Measurements from ENCODE around the gene CTNNBL1.

Gene CTNNBL1

DNA sequence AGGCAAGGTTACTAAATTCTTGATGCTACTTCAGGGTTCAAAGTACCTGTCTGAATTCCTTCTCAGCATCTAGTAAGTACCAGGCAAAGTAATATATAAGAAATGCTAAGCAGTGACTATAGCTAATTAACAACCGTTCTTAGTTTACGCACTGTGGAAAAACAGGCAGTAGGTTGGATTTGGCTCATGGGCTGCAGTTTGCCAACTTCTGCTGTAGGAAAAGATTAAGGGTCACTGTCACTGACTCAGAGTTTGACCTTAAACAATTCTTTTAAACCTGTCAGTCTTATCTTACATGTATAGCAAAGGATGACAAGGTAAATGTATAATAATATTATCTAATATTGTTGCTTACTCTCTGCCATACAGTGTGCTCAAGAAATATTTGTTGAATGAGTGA, 42.3 kb downstream of the CTNNBL1 start:
- TF ChIP-seq, protein P1, sequence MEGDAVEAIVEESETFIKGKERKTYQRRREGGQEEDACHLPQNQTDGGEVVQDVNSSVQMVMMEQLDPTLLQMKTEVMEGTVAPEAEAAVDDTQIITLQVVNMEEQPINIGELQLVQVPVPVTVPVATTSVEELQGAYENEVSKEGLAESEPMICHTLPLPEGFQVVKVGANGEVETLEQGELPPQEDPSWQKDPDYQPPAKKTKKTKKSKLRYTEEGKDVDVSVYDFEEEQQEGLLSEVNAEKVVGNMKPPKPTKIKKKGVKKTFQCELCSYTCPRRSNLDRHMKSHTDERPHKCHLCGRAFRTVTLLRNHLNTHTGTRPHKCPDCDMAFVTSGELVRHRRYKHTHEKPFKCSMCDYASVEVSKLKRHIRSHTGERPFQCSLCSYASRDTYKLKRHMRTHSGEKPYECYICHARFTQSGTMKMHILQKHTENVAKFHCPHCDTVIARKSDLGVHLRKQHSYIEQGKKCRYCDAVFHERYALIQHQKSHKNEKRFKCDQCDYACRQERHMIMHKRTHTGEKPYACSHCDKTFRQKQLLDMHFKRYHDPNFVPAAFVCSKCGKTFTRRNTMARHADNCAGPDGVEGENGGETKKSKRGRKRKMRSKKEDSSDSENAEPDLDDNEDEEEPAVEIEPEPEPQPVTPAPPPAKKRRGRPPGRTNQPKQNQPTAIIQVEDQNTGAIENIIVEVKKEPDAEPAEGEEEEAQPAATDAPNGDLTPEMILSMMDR (conservative IDR thresholded peaks at IDR 0.05; ENCODE audit: low read depth, low read length) = no peak
- no peak overlapping the region for H3K9ac ChIP-seq
- H3K4me3 ChIP-seq (IDR thresholded peaks at IDR 0.05; ENCODE audit: insufficient read depth, low read depth, low read length) = no peak overlapping the region
- H3K27me3 ChIP-seq (ENCODE audit: insufficient read depth, low read depth) = no peaks in the 10 kb centered on the region
- no peaks in the 10 kb centered on the region for H3K79me2 ChIP-seq (ENCODE audit: insufficient read depth, low read depth)
- no peaks in the 10 kb centered on the region for H3K4me1 ChIP-seq (ENCODE audit: low read depth, poor library complexity, severe bottlenecking)
- no peaks in the 10 kb centered on the region for H3K36me3 ChIP-seq (ENCODE audit: insufficient read depth)
- H4K20me1 ChIP-seq (ENCODE audit: insufficient read depth) = no peaks in the 10 kb centered on the region
- H3K27ac ChIP-seq = no peak overlapping the region
- no peak overlapping the region for H3K4me2 ChIP-seq
- no peak overlapping the region for H2AFZ ChIP-seq (ENCODE audit: low read depth)

DNA sequence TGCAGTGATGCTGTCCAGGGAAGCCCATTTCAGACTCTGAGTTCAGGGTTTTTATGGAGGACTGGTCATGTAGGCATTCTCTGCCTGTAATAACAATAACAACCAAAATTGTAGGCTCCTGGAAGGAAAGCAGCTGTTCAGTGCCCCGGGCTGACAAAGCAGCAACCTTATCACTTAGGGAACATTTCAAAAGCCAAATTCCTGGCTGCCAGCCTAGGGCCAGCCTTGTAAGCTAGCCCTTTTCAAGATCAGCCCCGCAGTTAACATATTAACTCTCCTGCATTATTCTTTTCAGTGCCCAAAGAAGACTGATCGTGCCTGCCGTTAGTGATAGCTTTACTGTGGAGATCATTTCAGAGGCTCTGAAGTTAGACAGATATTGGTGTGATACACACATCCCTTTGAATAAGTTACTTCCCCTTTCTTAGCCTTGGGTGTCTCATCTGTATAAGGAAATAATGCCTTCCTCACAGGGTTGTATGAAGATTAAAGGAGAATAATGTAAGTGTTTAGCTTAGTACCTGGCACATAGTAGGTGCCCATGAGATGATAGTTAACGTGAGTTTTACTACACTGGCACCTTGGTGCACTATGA, 44.1 kb downstream of the CTNNBL1 start:
- no peak overlapping the region for H3K4me2 ChIP-seq
- H3K36me3 ChIP-seq (ENCODE audit: insufficient read depth) = no peaks in the 10 kb centered on the region
- H3K4me1 ChIP-seq (ENCODE audit: low read depth, poor library complexity, severe bottlenecking) = no peaks in the 10 kb centered on the region
- no peak overlapping the region for H3K9ac ChIP-seq
- TF ChIP-seq, protein P1 (conservative IDR thresholded peaks at IDR 0.05; ENCODE audit: low read depth, low read length) = no peak
- H4K20me1 ChIP-seq (ENCODE audit: insufficient read depth) = no peaks in the 10 kb centered on the region
- H3K4me3 ChIP-seq (IDR thresholded peaks at IDR 0.05; ENCODE audit: insufficient read depth, low read depth, low read length) = no peak overlapping the region
- H2AFZ ChIP-seq (ENCODE audit: low read depth) = no peak overlapping the region
- no peaks in the 10 kb centered on the region for H3K27me3 ChIP-seq (ENCODE audit: insufficient read depth, low read depth)
- H3K27ac ChIP-seq = no peak overlapping the region
- H3K79me2 ChIP-seq (ENCODE audit: insufficient read depth, low read depth) = no peaks in the 10 kb centered on the region

DNA sequence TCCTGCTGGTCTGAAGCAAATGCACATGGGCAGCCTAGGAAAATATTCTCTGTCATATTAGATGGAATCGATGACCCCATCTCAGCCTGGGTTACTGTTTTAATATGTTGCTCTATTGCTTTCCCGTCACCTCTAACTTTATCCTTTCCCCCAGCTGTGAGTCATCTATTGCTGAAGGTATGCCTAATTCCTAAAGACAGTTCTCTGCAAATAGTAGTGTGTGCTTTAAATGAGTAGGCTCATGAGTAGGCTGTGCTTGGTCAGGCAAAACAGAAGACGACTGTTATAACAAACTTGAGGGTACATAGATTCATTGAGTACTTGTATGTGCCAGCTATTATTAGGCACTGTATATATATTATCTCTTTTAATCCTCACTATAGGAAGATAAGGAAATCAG, 47.2 kb downstream of the CTNNBL1 start:
- H3K9ac ChIP-seq = no peak overlapping the region
- no peak overlapping the region for H3K4me2 ChIP-seq
- no peaks in the 10 kb centered on the region for H3K36me3 ChIP-seq (ENCODE audit: insufficient read depth)

DNA sequence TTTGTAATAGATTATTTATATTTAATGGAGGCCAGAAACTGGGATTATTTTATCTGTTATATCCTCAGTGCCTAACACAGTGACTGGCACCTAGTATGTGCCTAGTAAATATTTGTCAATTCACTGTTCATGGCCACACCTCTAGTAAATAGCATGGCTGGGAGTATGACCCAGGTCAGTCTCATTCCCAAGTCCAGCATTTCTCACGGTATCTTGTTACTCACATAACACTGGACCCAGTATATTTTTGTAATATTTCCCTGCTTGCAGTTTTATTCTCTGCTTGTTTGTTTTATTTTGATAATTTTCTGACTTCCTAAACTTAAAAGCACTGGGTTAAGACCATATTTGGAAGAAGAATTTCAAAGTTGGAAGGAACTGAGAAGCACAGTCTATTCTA, 47.7 kb downstream of the CTNNBL1 start:
- no peaks in the 10 kb centered on the region for H3K4me1 ChIP-seq (ENCODE audit: low read depth, poor library complexity, severe bottlenecking)
- H3K4me2 ChIP-seq = no peak overlapping the region
- no peaks in the 10 kb centered on the region for H3K79me2 ChIP-seq (ENCODE audit: insufficient read depth, low read depth)
- no peaks in the 10 kb centered on the region for H3K27me3 ChIP-seq (ENCODE audit: insufficient read depth, low read depth)
- no peak overlapping the region for H3K9ac ChIP-seq
- no peak overlapping the region for H3K27ac ChIP-seq
- H3K4me3 ChIP-seq (IDR thresholded peaks at IDR 0.05; ENCODE audit: insufficient read depth, low read depth, low read length) = no peak overlapping the region
- H2AFZ ChIP-seq (ENCODE audit: low read depth) = no peak overlapping the region
- no peaks in the 10 kb centered on the region for H4K20me1 ChIP-seq (ENCODE audit: insufficient read depth)
- TF ChIP-seq, protein P1 (conservative IDR thresholded peaks at IDR 0.05; ENCODE audit: low read depth, low read length) = no peak
- H3K36me3 ChIP-seq (ENCODE audit: insufficient read depth) = no peaks in the 10 kb centered on the region

More for the DNA sequence above, 47.2 kb downstream of the CTNNBL1 start:
- H3K27me3 ChIP-seq (ENCODE audit: insufficient read depth, low read depth) = no peaks in the 10 kb centered on the region
- H3K79me2 ChIP-seq (ENCODE audit: insufficient read depth, low read depth) = no peaks in the 10 kb centered on the region
- H3K4me1 ChIP-seq (ENCODE audit: low read depth, poor library complexity, severe bottlenecking) = no peaks in the 10 kb centered on the region
- H3K27ac ChIP-seq = no peak overlapping the region
- no peaks in the 10 kb centered on the region for H4K20me1 ChIP-seq (ENCODE audit: insufficient read depth)
- no peak overlapping the region for H3K4me3 ChIP-seq (IDR thresholded peaks at IDR 0.05; ENCODE audit: insufficient read depth, low read depth, low read length)
- no peak overlapping the region for H2AFZ ChIP-seq (ENCODE audit: low read depth)
- TF ChIP-seq, protein P1 (conservative IDR thresholded peaks at IDR 0.05; ENCODE audit: low read depth, low read length) = no peak
